IMR-90 (cell line): ENCODE measurements around the gene ST3GAL3. TPM values are rescaled to one million over a fixed set of nuclear protein-coding genes. Genes with fewer than 3 reads are reported as not detected.

Experiments used
- ATAC-seq: fragments of 200-7000 bp; cut with Tn5 transposase; 2 replicates; pipeline ENCODE4 v1.9.1; 2020; ENCODE audit warnings: low read depth, mild to moderate bottlenecking, moderate library complexity
- BruUV-seq: library from RNA; stranded (reverse); fragments of 400-500 nt; replicated peaks from 2 replicates; lab custom pipeline; 2021; lab: Mats Ljungman, UMichigan
- CTCF ChIA-PET: fragments of 300-600 bp; formaldehyde crosslinking; extraction: SDS; loops from one replicate; lab custom pipeline; 2021; ENCODE audit warnings: antibody characterized with exemption; lab: Yijun Ruan, JAX
- POLR2A ChIA-PET: fragments of 300-600 bp; sonication (Branson Sonifier 250); formaldehyde crosslinking; loops from one replicate; lab custom pipeline; 2022; ENCODE audit warnings: antibody characterized with exemption; ENCODE audit not compliant: unreplicated experiment; lab: Charles Lee
- DNase-seq: peaks from one replicate; pipeline ENCODE4 v3.0.0; 2013
- H2AFZ ChIP-seq: replicated peaks from 2 replicates; pipeline ENCODE3; 2013; ENCODE audit warnings: low read length, mild to moderate bottlenecking; ENCODE audit not compliant: poor library complexity
- H2AK5ac ChIP-seq: 2 replicates; pipeline ENCODE4 v1.6.1; 2013; ENCODE audit warnings: low read depth, low read length, inconsistent platforms
- H2AK9ac ChIP-seq: replicated peaks from 2 replicates; pipeline ENCODE3; 2013; ENCODE audit warnings: mild to moderate bottlenecking, low read depth, low read length, moderate library complexity; ENCODE audit not compliant: poor library complexity
- H2BK120ac ChIP-seq: 2 replicates; pipeline ENCODE4 v1.6.1; 2013; ENCODE audit warnings: low read depth, low read length, inconsistent platforms
- H2BK15ac ChIP-seq: 3 replicates; pipeline ENCODE4 v1.6.1; 2013; ENCODE audit warnings: low read depth, low read length, inconsistent platforms
- H2BK20ac ChIP-seq: 2 replicates; pipeline ENCODE4 v1.6.1; 2013; ENCODE audit warnings: low read depth, mild to moderate bottlenecking, inconsistent platforms, low read length, moderate library complexity
- H2BK5ac ChIP-seq: 2 replicates; pipeline ENCODE4 v1.6.1; 2013; ENCODE audit warnings: mild to moderate bottlenecking, low read depth, low read length, inconsistent platforms; ENCODE audit not compliant: poor library complexity, severe bottlenecking
- H3K14ac ChIP-seq: replicated peaks from 2 replicates; pipeline ENCODE4 v1.6.1; 2013; ENCODE audit warnings: low read depth, low read length, inconsistent platforms
- H3K18ac ChIP-seq: 2 replicates; pipeline ENCODE4 v1.6.1; 2013; ENCODE audit warnings: low read depth, low read length, control low read depth
- H3K23ac ChIP-seq: 2 replicates; pipeline ENCODE4 v1.6.1; 2013; ENCODE audit warnings: low read depth, low read length, inconsistent platforms
- H3K27ac ChIP-seq: 2 replicates; pipeline ENCODE4 v1.5.1; 2013; ENCODE audit warnings: mild to moderate bottlenecking, control low read depth, low read length; ENCODE audit not compliant: insufficient read depth
- H3K27me3 ChIP-seq: 2 replicates; pipeline ENCODE4 v1.6.1; 2013; ENCODE audit warnings: low read length; ENCODE audit not compliant: control insufficient read depth, insufficient read depth
- H3K36me3 ChIP-seq: 2 replicates; pipeline ENCODE4 v1.6.1; 2013; ENCODE audit warnings: low read length, mixed read lengths; ENCODE audit not compliant: control insufficient read depth, insufficient read depth
- H3K4ac ChIP-seq: 2 replicates; pipeline ENCODE4 v1.6.1; 2013; ENCODE audit warnings: low read depth, low read length, inconsistent platforms
- H3K4me1 ChIP-seq: 2 replicates; pipeline ENCODE4 v1.6.1; 2013; ENCODE audit warnings: low read length, mixed read lengths; ENCODE audit not compliant: control insufficient read depth, insufficient read depth
- H3K4me2 ChIP-seq: 2 replicates; pipeline ENCODE4 v1.6.1; 2013; ENCODE audit warnings: low read depth, mild to moderate bottlenecking, control low read depth, low read length, moderate library complexity
- H3K4me3 ChIP-seq: 2 replicates; pipeline ENCODE4 v1.5.1; 2013; ENCODE audit warnings: low read depth, mild to moderate bottlenecking, control low read depth, low read length, moderate library complexity; ENCODE audit not compliant: insufficient read depth
- H3K56ac ChIP-seq: 2 replicates; pipeline ENCODE4 v1.6.1; 2013; ENCODE audit warnings: low read length, inconsistent platforms; ENCODE audit not compliant: insufficient read depth; ENCODE audit errors: extremely low read depth
- H3K79me1 ChIP-seq, 2 experiments: 2 replicates each; pipeline ENCODE4 v1.6.1; 2013; ENCODE audit warnings: low read length in 2 of 2, inconsistent platforms in 1 of 2, low read depth in 1 of 2
- H3K9ac ChIP-seq: 2 replicates; pipeline ENCODE4 v1.6.1; 2013; ENCODE audit warnings: low read depth, low read length, control low read depth
- H3K9me1 ChIP-seq: 2 replicates; pipeline ENCODE4 v1.6.1; 2013; ENCODE audit warnings: low read length, inconsistent platforms; ENCODE audit not compliant: insufficient read depth
- H3K9me3 ChIP-seq: 2 replicates; pipeline ENCODE4 v1.6.1; 2013; ENCODE audit warnings: low read length; ENCODE audit not compliant: control insufficient read depth, insufficient read depth
- H4K20me1 ChIP-seq: 2 replicates; pipeline ENCODE4 v1.6.1; 2013; ENCODE audit warnings: low read length, inconsistent platforms; ENCODE audit not compliant: insufficient read depth
- H4K5ac ChIP-seq: 2 replicates; pipeline ENCODE4 v1.6.1; 2013; ENCODE audit warnings: mild to moderate bottlenecking, low read depth, low read length, control low read depth
- H4K8ac ChIP-seq, 2 experiments: 2 replicates each; pipeline ENCODE4 v1.6.1; 2013; ENCODE audit warnings: low read depth in 2 of 2, low read length in 2 of 2, control low read depth in 1 of 2, inconsistent platforms in 1 of 2
- H4K91ac ChIP-seq: 2 replicates; pipeline ENCODE4 v1.6.1; 2013; ENCODE audit warnings: low read depth, low read length, inconsistent platforms; ENCODE audit not compliant: insufficient read depth
- FOS ChIP-seq: fragments of 150-350 bp; IDR thresholded peaks from 2 replicates; pipeline ENCODE4 v1.6.1; 2016; ENCODE audit warnings: low read depth, low read length
- NFE2L2 ChIP-seq: fragments of 150-350 bp; IDR thresholded peaks from 2 replicates; pipeline ENCODE4 v1.6.1; 2016; ENCODE audit warnings: low read depth, mild to moderate bottlenecking, low read length
- WGBS, 2 experiments: methylation state at CpG; one replicate each; pipeline versions ENCODE4 v1.1.5 to v1.1.7; 2013; ENCODE audit warnings: missing lambda C conversion rate in 2 of 2; ENCODE audit not compliant: insufficient read length in 1 of 2; ENCODE audit errors: extremely low coverage in 2 of 2; 5-methylcytosine and 5-hydroxymethylcytosine counted together
- dilution Hi-C: fragments of 300-500 bp; cut with HindIII; formaldehyde crosslinking; loops from one replicate; pipeline ENCODE4 v1.14.3; 2018; ENCODE audit warnings: low sequenced_read_pairs; ENCODE audit not compliant: unreplicated experiment
- in situ Hi-C: fragments of 300-500 bp; cut with MboI; formaldehyde crosslinking; loops from 3 replicates; pipeline ENCODE4 v1.14.3; 2019; ENCODE audit warnings: low sequenced_read_pairs, inconsistent platforms, mixed read lengths
- intact Hi-C: fragments of 100-400 bp; cut with micrococcal nuclease; formaldehyde crosslinking; loops from 2 replicates; pipeline ENCODE4 v1.10.0; 2022
- polyA plus RNA-seq, 3 experiments: library from polyadenylated mRNA; depleted of rRNA; stranded (reverse); fragments of >200 nt; gene quantifications; 2 replicates each; pipeline ENCODE4 v1.2.3, GENCODE V29; 2012; ENCODE audit warnings: low replicate concordance in 1 of 3
- total RNA-seq: library from RNA; depleted of rRNA; stranded (reverse); fragments of >200 nt; gene quantifications from 2 replicates; pipeline ENCODE4 v1.2.3, GENCODE V29; 2012
- TF ChIP-seq, protein P1 (sequence below): fragments of 150-350 bp; IDR thresholded peaks from 2 replicates; pipeline ENCODE4 v1.6.1; 2016; ENCODE audit warnings: low read depth, mild to moderate bottlenecking, low read length, moderate library complexity, borderline replicate concordance

ST3GAL3 gene
- total and polyA plus RNA-seq, 2 of the 4 experiments (the other 2 are of a cell fraction) = 12.0 to 14.8 TPM

DNA sequence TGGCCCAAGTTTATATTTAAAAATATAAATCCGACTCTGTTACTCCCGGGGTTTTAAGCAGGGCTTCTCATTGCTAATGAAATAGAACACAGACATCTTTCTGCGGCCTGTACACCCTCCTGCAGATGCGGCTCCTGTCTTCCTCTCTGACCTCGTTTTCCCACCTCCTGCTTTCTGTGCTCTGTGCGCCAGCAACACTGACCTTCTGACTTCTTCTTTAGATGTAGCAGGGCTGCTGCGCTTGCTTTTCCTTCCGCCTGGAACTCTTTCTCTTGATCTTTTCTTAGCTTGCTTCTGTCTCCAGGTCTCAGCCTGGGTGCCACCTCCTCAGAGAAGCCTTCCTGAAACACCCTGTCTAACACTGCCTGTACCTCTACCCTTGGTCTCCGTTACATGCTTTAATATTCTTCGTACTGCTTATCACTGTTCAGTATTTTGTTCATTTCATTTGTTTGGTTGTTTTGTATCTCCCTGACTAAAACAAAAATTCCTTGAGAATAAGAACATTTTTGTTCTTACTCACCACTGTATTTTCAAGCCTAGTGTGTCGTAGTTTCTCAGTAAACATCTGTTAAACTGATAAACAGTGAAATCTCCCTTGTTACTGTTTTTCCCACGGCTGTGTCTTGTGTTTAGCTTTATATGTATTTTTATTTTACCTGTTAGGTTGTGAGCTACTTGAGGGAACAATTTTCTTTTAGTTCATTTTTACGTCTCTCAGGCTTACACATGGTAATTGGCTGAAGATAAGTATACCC, 79.0 kb downstream of the ST3GAL3 start:
- H3K14ac ChIP-seq = 0 out of 2 replicates have a peak overlapping the region, but pooled peaks have one; percentile 22
- H3K79me1 ChIP-seq = peaks cover 18 to 72% of the 10 kb centered on the region in 2 experiments
- no peak overlapping the region for H2BK20ac ChIP-seq
- no peak overlapping the region for H2BK5ac ChIP-seq
- H4K5ac ChIP-seq = no peak overlapping the region
- no peak overlapping the region; the same call in 1 of the 2 replicates for H4K91ac ChIP-seq
- no peak overlapping the region for H4K8ac ChIP-seq
- 83% methylated on average over 5 of the region's 13 CpGs; no CpG with 5 or more reads in 1 of the 2 experiments for WGBS, 2 experiments
- in situ Hi-C loops = no loop called here
- intact Hi-C loops = no loop called here
- H3K23ac ChIP-seq = no peak overlapping the region
- ChIA-PET POLR2A (no interaction called here), CTCF (interaction anchor here (1.5 kb wide), 1 partner anchor 148 kb away, joined by 5 read pairs; no protein-coding TSS in a partner anchor)
- no peak overlapping the region for H2BK120ac ChIP-seq
- no peaks in the 10 kb centered on the region for H3K27me3 ChIP-seq
- DNase-seq (peak; percentile 68), ATAC-seq (peak; percentile 62)
- H3K4ac ChIP-seq = no peak overlapping the region
- dilution Hi-C loops = no loop called here
- BruUV-seq = no TSS peak
- no peak overlapping the region for H3K18ac ChIP-seq
- H3K56ac ChIP-seq = no peak overlapping the region
- H3K9me1 ChIP-seq = peaks cover 16% of the 10 kb centered on the region
- H3K9ac ChIP-seq = no peak overlapping the region
- H2AK5ac ChIP-seq = peak overlapping the region; percentile 4; the same call in 1 of the 2 replicates
- H3K27ac ChIP-seq = no peak overlapping the region
- no peaks in the 10 kb centered on the region for H3K36me3 ChIP-seq
- H3K4me1 ChIP-seq = peaks cover 12% of the 10 kb centered on the region
- H2BK15ac ChIP-seq = no peak overlapping the region
- H2AK9ac ChIP-seq = no peak overlapping the region
- no peak overlapping the region for H2AFZ ChIP-seq
- H3K9me3 ChIP-seq = no peaks in the 10 kb centered on the region
- H3K4me3 ChIP-seq = no peak overlapping the region
- no peak overlapping the region for H3K4me2 ChIP-seq
- H4K20me1 ChIP-seq = 0 out of 2 replicates have a peak, but pooled peaks cover 6% of the 10 kb centered on the region
- TF ChIP-seq NFE2L2 (no peak), FOS (peak; percentile 5; the same call in 1 of the 2 replicates)
- TF ChIP-seq, protein P1, sequence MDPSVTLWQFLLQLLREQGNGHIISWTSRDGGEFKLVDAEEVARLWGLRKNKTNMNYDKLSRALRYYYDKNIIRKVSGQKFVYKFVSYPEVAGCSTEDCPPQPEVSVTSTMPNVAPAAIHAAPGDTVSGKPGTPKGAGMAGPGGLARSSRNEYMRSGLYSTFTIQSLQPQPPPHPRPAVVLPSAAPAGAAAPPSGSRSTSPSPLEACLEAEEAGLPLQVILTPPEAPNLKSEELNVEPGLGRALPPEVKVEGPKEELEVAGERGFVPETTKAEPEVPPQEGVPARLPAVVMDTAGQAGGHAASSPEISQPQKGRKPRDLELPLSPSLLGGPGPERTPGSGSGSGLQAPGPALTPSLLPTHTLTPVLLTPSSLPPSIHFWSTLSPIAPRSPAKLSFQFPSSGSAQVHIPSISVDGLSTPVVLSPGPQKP = no peak
